AG20443 (cell line): ENCODE data around the gene OR2W1.
A peak's percentile ranks its signal among the peaks of the same experiment; 100 is the strongest.

Experiments
- DNase-seq: peaks from one replicate; pipeline ENCODE4 v3.0.0; 2012; ENCODE audit warnings: low spot score, mixed read lengths

Gene OR2W1, protein sequence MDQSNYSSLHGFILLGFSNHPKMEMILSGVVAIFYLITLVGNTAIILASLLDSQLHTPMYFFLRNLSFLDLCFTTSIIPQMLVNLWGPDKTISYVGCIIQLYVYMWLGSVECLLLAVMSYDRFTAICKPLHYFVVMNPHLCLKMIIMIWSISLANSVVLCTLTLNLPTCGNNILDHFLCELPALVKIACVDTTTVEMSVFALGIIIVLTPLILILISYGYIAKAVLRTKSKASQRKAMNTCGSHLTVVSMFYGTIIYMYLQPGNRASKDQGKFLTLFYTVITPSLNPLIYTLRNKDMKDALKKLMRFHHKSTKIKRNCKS

DNA sequence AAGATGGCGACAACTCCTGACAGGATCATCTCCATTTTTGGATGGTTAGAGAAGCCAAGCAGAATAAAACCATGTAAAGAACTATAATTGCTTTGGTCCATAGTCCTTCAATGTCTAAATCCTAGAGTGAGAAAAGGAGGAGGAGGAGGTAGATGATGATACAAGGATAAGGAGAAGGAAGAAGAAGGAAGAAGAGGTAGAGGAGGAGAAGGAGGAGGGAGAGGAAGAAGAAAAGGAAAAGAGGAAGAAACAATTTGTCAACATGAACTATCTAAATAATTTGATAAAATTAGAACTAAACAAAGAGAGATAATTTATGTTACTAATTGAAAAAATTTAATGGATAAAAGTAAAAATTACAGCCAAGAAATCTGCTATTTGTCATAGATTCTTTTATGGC lies at the start of gene OR2W1:
Gene OR2W1 (minus strand): TSS at position 101 of the 400 bp plus-strand sequence. CDS start 0 bp downstream, at position 101.
- no peak for DNase-seq

DNA sequence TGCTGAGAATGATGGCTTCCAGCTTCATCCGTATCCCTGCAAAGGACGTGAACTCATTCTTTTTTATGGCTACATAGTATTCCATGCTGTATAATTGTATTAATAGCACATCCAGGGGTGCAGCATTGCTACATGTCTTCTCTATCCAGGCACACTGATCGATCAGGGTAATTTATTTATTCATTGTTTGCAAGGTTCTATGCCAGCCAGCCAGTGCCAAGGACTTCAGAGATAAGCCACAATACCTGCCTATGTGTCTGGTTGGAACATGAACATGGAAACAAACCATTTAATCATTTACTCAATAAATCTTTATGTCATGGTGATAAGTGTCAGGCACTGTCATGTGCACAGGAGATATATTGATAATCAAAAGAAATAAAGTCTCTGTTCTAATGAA lies 48.0 kb upstream of the OR2W1 start:
- DNase-seq: no peak

DNA sequence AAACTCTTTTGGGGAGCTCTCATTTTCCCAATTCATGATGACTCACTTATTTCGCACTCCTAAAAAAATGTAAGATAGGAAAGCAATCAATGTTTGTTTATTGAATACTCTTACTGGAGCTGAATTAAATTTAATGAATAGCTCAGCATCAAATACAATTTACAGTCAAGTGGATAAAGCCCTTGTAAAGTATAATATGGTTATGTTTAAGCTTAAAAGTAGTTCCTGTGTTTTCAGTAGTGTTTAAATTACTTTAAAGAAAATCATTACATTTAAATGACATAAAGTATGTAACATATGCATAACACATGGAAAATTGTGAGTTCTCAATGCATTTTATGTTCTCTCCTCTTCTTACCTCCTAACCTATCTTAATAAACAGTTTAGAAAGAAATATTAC lies 42.2 kb upstream of the OR2W1 start, which contains the start of gene OR2B3:
Gene OR2B3 (minus strand): TSS at position 101 of the 400 bp plus-strand sequence. CDS start 65 bp downstream, at position 36.
- no peak for DNase-seq

DNA sequence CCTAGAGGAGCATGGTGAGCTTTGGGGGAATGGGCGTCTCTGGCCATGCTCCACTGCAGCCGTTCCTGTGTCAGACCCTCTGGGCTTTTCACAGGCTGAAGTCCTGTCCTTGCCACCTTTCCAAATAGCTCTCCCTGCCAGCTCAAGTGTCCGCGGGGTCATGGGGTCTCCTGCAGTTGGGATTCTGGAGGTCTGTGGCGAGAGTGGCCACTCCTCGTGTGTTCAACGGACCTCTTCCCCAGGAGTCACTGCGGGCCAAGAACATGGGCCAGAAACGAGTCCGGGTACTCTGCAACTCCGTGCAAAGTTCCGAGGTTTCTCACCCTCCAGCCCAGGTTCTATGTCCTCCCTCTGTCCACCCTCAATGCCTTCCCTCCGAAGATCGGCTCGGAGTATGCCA lies 37.5 kb upstream of the OR2W1 start:
- no peak for DNase-seq

DNA sequence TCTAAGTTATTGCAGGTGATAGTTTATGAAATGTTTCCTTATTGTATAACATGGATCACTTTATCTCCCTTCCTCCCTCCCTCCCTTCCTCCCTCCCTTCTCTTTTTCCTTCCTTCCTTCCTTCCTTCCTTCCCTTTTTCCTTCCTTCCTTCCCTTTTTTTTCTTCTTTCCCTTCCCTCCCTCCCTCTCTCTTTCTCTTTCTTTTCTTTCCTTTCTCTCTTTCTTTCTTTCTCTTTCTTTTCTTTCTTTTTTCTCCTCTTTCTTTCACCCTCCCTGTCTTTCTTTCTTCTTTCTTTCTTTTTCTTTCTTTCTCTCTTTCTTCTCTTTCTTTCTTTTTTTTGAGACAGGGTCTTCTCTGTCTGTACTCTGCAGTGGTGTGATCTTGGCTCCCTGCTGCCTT lies 36.3 kb upstream of the OR2W1 start:
- no peak for DNase-seq

DNA sequence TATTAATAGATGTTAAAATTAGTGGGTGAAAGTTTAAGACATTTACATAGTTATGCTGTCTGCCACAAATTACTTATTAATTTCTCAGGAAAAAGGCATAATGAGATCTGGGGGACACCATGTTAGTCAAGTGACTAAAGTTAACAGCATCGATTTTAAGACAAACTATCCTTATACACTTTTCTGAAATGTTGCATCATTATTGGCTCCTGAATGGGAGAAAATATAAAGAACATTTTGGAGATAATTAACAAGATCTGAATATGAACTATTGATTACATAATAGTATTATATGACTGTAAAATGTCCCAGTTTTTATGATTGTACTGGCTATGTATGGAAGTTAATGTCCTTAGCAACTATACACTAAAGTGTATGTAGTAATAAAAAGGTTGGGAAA lies 34.2 kb upstream of the OR2W1 start:
- DNase-seq: no peak

DNA sequence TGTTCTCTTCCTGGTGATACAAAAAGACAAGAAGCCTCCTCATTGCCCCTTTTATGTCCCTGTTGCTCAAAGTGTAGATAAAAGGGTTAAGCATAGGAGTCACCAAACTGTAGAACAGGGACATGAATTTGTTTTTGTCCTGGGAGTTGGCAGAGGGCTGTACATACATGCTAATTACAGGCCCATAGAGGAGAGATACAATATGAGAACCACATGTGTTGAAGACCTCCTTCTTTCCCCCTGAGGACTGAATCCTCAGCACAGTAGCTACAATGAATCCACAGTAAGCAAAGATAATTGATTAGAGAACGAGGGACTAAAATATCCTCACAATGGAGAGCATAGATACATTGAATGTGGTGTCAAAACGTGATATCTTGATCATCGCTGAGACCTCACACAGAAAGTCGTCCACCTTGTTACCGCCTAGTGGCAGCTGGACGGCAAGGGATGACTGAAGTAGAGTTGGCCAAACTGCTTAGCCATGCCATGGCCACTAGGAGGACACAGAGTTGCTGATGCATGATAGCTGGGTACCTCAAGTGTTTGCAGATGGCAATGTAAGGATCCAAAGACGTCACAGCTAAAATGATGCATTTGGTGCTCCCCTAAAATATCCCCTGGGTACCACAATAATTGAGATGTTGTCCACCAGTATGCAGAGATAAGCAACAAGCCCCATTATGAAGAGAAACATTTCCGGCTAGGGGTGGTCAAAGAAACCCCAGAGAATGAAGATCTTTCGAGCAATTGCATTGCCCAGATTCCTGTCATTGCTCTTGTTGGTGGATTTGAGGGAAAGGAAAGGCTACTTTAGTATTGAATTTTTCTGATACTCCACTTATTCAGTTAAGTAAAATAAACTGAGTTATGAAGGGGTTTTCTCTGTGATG lies 27.1 kb upstream of the OR2W1 start:
- peak; percentile 44 for DNase-seq

DNA sequence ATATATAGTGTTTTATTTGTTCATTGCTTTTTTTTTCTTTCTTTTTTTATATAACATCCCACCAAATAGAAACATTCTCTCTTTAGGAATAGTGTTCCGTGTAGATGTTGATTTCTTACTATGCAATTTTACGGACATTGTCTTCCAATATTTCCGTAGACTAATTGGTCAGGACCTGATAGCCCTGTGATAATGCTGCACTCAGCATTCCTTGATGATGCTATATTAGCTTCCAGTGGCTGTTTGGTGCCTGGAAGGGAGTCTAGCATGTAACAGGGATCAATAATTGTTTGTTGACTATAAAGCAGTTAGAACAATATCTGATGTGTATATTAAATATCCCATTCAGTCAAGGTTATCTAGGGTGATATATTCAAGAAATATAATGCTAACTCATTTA lies 6.7 kb upstream of the OR2W1 start:
- no peak for DNase-seq

DNA sequence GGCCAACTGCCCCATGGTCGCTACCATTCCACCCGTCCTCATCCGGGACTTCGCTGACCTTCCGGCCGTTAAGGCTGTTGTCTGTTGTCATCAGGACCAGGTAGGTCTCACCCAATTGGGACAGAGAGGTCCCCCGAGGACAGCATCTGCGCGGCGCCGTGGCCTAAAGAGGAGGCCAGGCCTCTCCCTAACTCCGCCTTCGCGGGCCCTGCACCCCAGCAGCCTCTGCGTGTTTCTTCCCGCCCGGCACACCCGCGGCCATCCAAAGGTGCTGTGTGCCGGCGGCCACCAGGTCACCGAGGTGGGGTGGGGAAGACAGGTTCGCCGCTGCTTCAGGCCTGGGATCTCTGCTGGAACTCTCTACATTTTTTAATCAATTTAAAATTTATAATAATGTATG lies 9.0 kb downstream of the OR2W1 start:
- no peak for DNase-seq

DNA sequence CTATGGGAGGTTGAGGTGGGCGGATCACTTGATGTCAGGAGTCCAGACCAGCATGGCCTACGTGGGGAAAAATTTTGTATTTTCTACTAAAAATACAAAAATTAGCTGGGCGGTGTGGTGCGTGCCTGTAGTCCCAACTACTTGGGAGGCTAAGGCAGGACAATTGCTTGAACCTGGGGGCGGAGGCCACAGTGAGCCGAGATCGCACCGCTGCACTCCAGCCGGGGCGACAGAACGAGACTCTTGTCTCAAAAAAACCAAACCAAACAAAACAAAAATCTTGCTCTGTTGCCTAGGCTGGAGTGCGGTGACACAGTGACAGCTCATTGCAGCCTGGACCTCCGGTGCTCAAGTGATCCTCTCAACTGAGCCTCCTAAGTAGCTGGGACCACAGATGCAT lies 16.2 kb downstream of the OR2W1 start:
- DNase-seq: no peak

DNA sequence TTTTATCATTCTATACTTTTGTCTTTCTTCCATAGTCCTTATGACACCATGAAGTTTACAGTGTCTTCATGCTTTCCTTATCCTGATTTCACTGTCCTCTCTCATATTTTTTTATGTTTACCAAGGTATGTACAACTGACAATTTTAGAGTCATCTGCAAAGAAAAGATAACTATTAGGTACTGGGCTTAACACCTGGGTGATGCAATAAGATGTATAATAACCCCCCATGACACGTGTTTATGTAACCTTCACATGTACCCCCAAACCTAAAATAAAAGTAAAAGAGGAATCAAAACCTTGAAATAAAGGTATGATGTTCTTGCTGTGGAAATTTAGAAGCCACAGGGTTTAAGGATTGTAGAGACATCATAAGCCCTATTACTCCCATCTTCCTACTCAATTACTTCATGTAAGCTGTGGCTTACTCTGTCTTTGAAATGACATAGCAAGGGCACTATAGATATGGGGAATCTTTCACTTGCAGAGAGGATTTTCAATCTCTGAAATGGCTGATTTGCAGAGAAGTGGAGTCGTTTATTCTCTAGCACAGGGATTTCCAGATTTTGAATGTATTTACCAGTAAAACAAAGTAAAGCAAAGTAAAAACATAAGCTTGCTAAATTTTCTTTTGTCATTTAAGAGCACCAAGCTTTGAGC lies 18.9 kb downstream of the OR2W1 start:
- DNase-seq: no peak

DNA sequence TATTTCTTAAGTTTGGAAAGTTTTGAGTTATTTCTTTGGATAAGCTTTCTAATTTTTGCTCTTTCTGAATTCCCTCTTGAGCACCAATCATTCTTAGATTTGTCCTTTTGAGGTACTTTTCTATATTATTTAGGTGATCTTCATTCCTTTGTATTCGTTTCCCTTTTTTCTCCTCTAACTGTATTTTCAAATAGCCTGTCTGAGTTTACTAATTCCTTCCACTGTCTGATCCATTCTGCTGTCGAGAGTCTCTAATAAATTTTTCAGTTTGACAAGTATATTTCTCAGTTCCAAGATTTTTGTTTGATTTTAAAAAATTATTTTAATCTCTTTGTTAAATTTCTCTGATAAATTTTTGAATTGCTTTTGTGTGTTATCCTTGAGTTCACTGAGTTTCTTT lies 23.5 kb downstream of the OR2W1 start:
- no peak for DNase-seq

DNA sequence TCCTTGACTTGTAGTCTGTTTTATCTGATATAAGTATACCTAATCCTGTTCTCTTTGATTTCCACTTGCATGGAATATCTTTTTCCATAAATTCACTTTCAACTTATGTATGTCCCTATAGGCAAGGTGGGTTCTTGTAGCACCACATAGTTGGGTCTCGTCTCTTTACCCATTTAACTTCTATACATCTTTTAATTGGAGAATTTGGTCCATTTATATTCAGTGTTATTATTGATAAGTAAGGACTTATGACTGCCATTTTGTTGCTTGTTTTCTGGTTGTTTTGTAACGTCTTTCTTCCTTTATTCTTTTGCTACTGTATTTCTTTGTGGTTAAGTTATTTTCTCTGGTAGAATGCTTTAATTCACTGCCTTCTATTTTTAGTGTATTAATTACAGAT lies 25.3 kb downstream of the OR2W1 start:
- DNase-seq: no peak

DNA sequence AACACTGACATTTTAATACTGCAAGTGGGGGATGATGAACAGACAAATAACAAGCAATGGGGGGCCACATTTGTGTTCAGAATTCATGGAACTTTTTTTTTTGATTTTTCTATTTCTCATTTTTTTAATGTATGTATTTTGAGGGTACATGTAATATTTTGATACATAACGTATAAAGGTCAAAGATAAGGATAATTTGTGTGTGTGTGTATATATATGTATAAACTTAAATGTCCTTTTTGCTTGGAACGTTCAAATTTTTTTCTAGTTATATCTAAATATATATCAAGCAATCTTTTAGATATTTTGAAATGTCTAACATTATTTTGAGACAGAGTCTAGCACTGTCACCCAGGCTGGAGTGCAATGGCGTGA lies 27.6 kb downstream of the OR2W1 start:
- no peak for DNase-seq

DNA sequence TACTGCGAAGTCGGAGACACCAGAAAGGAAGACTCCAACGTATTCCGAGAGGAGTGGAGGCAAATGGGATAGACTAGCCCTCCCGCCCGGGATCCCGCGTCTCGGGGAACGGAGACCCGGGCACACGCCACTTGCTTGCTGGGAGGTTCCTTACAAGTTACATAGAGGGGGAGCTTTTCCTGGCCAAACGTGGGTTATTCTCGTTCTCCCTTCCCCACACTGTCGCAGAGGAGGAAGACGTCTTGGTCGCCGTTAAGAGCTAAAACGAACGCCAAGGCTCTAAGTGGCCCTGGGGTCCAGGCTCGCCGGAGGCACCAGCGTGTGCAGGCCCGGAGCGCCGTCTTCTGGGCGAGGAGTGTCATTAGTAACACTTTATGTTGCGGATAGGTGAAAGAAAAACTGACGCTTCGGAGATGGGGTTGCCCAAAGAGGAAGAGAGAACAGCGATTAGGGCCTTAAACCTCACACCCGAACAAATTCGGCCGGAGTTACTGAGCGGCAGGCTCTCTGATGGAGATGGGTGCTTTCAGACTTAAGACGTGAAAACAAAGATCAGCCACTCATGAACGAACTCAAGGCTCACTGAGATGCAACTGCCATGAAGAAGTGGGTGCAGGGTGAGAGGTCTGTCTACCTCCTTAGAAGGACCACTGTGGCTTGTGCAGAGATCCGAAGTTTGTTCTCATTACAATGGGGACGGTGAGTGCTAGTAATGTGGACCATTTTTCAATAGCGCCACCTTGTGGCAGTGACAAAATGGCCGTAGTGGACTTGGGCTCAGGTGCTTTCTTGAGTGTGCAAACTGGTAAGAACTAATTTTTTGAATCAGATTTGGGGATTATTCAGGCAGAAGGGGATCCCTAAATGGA lies 28.2 kb downstream of the OR2W1 start:
- peak; percentile 71 for DNase-seq

DNA sequence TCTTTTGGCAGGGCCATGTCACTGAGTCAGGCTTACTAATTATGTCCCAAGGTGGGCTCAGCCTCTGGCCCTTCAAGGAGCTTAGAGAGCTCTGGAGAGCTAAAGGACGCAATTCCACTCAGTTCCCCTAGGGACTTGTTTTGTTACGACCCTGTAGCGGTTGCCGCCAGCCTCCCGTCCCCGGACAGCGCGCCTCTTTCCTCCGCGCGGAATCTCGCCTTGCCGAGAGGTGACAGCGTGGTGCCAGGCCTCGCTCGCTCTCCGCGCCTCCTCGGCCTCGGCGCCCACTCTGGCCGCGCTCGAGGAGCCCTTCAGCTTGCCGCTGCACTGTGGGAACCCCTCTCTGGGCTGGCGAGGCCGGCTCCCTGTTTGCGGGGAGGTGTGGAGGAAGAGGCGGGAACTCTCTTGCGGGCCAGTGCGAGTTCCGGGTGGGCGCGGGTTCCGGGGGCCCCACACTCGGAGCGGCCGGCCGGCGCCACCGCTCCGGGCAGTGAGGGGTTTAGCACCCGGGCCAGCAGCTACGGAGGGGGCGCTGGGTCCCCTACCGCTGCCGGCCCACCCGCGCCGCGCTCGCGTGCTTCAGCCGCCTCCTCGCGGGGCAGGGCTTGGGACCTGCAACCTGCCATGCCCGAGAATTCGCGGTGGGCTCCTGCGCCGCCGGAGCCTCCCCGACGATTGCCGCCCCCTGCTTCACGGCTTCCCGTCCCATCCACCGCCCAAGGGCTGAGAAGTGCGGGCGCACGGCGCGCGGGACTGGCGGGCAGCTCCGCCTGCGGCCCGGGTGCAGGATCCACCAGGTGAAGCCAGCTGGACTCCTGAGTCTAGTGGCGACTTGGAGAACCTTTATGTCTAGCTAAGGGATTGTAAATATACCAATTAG lies 30.0 kb downstream of the OR2W1 start:
- DNase-seq: peak; percentile 12

DNA sequence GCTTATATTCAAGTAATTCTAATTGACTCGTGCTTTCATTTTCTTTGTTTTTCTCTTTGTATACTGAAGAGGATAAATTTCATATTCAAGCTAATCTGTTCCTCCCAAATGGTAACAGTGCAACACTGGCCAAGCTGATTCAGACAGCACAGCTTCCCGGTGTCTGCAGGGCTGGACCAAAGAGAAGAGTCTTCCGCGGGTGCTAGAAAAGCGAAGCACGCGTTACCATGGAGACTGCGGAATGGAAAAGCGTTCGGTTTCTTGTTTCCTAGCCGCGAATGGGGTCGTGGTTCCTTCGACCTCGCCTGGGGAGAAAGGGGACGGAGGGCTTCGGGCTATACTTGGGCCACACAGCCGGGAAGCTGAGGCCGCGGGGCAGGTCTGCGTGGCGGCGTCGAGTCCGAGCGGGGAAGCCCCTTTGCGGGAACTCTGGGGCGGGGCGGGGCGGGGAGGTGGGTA lies 33.7 kb downstream of the OR2W1 start:
- DNase-seq: peak; percentile 79

DNA sequence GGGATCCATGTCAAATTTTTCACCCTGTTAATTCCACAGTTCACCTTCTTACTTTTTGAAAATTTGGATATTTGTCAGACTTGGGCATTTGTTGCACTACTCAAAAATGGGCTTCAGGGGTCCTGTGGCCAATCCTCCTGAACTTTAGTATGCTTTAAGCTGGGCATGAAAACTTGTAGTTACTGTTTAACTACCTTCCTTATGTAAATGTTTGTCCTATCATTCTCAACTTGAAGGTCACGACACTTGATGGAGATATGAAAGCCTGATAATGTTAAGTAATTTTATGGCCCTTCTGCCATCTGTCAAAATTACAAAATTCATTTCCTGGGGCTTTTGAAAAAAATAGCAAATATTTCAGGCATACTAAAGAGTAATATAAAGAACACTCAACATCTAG lies 35.6 kb downstream of the OR2W1 start:
- no peak for DNase-seq

DNA sequence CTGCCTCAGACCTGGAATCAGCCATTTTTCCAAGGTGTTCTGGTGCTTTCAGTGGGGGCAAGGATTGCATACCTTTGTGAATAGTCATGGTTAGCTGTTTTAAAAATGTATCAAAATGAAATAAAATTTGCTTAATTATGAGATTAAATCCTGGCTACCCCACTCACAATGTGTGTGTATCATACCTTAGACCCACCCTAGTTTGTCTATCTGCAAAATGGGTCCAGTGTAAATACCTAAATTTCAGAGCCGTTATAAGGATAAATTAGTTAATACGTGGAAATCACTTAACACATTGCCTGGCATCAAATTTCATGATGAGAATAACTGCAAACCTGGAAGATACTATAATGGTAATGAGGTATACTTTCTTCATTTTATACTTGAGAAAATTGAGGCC lies 36.9 kb downstream of the OR2W1 start:
- no peak for DNase-seq

DNA sequence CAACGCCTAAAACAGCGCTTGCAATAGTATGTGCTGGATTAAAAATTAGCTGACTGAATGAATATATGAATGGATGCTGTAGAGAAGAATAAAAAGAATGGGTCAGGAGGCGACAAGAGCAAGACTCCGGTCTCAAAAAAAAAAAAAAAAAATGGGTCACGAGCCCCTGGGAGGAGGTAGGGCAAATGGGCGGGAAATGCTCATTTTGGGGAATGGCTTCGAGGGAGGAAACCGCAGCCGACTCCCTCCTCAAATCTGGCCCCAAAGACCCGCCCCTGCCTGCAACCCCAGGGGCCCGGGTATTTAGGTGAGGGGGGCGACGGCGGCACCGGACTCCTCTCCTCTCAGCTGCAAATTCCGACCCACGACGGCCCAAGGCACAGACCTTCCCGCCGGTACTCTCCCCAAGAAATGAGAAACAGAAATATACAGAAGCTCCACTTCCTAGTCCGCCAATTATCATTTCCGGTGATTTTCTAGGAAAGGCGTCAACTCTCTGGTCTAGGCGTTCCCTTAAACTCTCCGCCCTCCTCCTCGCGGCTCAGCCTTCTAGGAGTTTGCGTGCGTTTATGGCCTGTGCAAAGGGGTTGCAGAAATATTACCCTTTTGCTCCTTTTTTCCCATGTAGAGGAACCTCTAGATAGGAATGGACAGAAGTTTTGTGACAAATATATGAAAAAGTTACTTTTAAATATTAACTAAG lies 39.6 kb downstream of the OR2W1 start, which contains the start of gene ZNF311:
Gene ZNF311 (minus strand): TSS at position 133 of the 703 bp plus-strand sequence. CDS start 1,361 bp downstream, outside the sequence.
- peak; percentile 85 for DNase-seq
